Myocyte (in vitro differentiated cells): ENCODE results near the gene FARP1. TPM values are rescaled to one million over a fixed set of nuclear protein-coding genes. Genes with fewer than 3 reads are reported as not detected.

Source experiments
- DNase-seq: peaks from one replicate; pipeline ENCODE4 v3.0.0-alpha.2; 2012; ENCODE audit warnings: low read depth
- total RNA-seq: library from RNA; depleted of rRNA; stranded (reverse); fragments of >200 nt; gene quantifications from 2 replicates; pipeline ENCODE4 v1.2.3, GENCODE V29; 2014

The FARP1 gene
- total RNA-seq, 1 donor from 2014 or later: 18.5 TPM

DNA sequence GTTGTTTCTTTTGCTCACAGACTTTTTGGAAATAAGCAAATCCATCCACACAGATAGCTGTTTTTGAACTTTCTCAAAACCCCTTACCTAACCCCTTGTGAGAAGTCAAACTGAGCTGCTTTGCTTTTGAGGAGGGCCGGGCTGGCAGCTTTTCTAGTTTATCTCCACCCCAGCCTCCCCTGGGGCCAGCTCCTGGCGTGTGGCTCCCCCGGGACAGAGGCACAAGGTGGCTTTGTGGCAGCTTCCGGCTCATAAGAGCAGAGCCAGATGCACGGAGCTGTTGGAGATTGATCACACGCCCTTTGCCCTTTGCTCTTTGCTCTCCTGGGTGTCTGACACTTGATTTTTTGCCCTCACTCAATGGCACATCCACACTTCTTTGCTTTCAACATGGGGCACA lies 59.1 kb downstream of the FARP1 start:
- DNase-seq: no peak

DNA sequence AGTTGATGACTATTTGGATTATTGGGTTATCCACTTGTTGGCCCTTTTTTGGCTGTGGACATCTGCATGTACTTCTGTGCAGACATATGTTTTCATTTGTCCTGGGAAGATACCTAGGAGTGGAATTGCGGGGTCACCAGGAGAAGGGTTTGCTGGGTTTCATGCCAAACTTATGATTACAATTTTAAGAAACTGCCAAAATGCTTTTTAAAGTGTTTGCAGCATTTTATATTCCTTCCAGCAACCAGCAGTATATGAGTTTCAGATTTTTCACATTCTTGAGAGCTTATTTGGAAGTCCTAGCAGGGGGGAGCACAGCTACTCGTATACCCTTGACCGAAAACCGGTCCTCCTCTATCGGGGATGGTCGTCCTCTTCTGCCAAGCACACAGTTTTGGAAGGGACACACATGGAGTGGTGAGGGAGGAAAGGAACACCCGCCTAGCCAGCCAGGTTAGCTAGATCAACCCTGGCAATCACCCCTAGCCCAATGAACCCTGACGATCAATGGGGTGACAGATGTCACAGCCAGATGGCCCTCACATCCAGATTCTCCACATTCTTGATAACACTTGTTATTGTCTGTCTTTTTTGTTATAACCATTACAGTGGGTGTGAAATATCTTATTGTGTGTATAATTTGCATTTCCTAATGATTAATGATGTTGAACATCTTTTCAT lies 60.9 kb downstream of the FARP1 start:
- DNase-seq: no peak

DNA sequence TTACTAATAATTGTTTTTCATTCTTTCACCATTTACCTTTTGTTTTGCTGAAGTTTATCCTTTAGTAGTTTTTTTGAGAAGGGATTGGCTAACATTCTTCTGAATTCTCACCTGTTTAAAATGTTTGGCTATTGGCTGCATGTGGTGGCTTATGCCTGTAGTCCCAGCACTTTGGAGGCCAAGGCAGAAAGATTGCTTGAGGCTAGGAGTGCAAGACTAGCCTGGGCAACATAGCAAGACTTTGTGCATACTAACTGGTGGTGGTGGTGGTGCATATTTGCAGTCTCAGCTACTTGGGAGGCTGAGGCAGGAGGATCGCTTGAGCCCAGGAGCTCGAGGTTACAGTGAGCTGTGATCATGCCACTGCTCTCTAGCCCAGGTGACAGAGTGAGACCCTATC lies 61.7 kb downstream of the FARP1 start:
- no peak for DNase-seq

DNA sequence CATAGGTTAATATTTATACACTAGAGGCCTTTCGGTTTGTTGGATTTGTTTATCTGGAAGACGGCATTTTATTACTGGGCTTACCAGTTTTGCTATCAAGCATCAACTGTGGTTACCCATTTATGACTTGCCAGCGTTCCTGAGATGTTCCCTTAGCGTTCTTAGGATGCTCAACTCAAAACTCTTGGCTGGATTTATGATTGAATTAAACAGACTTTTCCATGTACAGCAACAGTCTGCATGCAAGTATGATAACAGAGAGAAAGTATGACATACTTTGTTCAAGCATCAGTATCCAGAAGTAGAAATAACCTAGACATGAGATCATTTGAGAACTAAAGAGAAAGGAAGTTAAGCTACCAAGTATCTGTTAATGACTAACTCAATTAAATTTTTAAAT lies 64.1 kb downstream of the FARP1 start:
- peak; percentile 87 for DNase-seq

DNA sequence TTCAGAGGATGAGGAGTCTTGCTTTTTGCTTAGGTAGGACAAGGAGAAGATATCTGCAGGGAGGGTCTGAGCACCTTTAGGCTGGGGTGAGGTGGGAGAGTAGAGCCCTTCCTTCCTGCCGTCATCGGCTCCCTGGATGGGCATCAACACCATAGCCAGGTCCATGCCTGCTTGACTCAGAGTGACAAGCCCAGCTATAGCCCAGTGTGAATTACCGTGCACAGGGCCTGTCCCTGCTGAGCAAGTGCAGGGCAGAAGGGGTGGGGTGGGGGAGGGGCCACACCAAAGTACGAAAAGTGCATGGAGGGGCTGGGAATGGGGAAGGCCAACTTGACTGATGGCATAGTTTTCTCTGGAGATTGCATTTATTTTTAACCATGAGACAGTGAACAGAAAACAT lies 64.5 kb downstream of the FARP1 start:
- peak; percentile 48 for DNase-seq

DNA sequence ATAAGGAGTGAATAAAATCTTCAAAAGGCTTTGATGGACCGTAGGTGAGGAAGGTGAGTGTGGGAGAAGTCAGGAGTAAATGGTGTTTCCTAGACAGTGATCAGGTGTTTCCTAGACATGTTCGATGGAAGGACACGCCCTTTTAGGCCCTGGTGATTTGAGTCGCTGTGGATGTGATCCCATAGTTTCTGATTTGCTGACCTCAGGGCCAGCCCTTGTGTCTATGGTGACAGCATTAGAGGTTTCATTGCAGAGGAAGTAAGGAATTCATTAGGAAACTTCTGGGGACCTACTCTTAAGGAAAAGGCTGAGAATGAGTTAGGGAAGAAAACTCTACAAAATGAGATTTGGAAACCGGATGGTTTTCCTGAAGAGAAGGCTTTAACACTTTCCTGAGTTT lies 65.7 kb downstream of the FARP1 start:
- DNase-seq: no peak

DNA sequence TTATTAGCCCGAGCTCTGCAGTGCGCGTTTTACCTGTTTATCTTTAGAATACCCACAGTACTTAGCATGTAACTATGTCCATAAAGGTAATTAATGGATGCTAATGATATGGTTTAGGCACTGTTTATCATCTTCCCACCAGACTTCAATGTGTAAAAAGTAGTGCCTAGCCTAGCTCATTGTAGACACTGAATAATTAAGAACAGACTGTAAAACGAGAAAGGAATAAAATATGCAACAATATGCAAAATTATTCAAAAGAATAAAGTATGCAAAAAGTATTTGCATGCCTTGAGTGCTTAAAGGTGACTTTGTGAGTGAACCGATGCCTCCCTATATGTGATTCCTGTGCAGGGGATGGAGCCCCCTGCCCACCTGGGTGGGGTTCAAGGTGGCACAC lies 69.9 kb downstream of the FARP1 start:
- DNase-seq: no peak

DNA sequence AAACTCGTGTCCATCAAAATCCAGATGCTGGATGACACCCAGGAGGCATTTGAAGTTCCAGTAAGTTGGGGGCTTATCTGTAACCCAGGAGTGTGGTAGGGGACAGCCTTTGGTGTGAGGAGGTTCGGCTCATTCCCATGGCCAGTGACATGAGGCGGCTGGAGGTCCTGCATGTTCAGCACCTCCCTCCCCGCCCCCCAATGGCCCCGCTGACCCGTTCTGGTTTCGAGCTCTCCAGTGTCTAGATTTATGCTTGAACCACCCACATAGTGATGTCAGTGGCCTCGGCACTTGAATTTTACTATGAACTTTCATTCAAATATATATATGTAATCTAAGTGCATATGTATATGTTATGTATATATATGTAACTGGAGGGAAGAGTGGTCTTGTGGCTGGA lies 70.5 kb downstream of the FARP1 start:
- no peak for DNase-seq

DNA sequence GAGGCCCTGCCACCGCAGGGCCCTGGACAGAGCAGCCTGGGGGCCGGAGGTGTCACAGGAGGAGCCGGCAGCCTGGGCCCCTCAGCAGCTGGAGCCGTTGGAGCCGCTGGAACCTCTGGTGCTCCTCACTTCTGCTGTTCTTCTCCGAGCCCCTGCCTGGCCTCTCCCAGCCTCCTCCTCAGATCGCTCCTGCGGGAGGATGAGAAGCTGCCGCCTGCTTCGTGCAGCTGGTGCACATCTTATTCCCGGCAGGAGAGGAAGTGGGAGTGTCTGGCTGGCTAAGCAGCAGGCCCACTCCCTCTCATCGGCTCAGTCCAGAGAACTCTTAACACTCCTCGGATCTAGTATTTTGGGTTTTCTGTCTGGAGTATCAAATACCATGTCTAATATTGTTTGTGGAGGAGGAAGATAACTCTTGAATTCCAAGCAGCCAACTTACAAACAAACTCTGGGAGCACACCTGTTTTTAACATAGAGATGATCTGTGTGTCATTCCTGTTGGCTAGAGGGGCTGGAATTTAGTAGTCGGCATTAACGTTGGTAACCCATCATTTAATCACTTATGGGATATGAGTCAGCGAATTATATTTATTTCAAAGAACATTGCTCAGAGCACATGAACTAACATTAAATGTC lies 71.2 kb downstream of the FARP1 start:
- peak; percentile 69 for DNase-seq

DNA sequence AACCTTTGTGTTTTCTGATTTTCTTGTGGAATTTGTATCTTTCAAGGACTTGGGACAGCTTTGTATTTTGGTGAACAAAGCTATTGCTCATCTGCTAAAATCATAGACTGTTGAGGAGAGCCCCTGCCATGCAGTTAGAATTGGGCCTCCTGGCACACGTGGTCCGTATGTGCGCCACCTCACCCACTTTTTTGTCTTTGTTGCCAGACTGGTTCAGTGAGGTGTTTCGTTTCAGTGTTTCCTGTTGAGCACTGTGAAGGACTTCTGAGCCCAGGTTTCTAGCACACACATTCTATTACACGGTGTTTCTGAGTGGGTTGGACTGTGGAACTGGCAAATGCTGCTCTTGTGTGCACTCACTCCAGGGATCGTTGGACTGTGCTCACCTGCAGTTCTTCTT lies 71.8 kb downstream of the FARP1 start:
- no peak for DNase-seq

DNA sequence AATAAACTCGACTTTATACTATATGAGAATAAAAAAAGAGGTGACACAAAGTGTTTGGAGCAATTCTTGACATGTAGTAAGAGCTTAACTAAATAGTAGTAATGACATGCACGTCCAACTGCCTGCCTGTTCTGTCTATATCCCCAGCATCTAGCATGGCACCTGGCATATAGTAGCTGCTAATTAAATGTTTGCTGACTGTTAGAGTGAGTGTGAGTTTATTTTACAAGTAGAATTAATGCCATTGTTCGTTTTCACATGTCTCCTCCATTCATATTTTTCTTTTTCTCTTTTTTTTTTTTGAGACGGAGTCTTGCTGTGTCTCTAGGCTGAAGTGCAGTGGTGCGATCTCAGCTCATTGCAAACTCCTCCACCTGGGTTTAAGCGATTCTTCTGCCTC lies 72.6 kb downstream of the FARP1 start:
- DNase-seq: no peak

DNA sequence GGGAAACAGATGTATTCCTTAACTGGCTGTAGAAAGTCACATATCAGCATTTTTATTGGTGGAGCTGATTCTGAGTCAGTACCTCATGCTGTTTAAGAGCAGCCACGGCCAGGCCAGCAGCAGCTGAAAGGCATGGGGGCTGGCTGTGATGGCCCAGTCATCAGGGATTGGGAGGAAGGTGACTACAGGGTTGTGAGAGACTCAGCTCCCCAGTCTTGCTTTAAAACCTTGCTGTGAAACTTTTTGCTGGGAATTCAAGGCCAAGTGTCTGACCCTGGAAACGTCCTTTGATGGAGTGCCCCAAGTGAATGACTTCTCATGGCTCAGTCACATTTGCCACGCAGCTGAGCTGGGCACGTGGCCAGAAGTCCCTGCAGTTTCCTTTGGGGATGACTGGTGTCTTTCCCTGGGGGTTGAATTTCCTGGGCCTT lies 73.3 kb downstream of the FARP1 start:
- DNase-seq: peak; percentile 77

DNA sequence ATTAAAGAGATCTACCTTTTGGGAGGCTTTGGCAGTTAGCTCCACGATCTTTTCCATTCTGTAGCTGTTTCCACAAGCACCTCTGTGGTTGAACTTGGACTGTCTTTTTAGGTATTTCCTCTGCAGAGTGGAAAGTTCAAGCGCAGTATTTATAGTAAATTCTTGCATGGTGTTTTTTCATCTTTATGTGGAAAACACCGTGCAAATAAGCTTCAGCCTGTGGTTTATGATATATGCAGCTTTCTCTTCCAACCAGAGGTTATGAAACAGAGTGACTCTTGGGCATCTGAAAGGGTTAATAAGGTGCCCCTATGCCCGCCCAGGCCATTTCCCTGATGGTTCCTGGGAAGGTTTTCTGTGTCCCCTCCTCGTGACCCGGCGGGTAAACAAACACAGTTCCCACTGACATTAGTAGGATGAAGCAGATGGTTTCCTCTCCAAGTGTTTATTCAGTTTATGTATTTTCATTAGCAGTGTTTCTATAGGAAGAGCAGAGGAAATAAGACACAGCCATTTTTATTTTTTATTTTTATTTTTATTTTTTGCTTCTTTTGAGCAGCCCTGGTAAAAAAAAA lies 73.9 kb downstream of the FARP1 start:
- no peak for DNase-seq

DNA sequence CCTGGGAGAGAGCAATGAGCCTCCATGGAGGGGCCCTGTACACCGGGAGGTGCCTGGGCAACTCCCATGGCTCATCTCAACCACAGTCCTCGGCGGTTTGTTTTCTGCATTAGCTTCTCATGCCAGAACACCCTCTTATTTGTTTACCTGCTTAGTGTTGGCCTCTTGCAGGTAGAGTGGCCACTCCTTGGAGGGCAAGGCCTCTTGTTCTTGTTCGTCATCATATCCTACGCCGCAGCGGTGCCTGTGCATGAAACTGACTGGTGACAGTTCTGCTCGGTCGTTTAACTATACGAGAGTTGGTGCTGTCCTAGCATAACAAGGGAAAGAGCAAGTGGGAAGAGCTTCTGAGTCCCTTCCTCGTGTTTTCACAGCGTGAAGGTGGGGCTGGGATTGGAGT lies 74.7 kb downstream of the FARP1 start:
- DNase-seq: no peak

DNA sequence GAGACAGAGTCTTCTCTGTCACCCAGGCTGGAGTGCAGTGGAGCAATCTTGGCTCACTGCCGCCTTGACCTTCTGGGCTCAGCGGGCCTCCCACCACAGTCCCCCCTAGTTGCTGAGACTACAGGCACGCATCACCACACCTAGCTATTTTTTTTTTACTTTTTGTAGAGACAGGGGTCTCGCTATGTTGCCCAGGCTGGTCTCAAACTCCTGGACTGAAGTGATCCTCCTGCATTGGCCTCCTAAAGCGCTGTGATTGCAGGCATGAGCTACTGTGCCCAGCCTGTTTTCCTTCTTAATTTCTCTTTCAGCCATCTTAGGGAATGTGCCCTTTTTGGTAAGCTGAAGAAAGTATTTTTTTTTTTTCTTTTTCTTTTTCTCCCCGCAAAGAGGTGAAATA lies 76.8 kb downstream of the FARP1 start:
- no peak for DNase-seq

DNA sequence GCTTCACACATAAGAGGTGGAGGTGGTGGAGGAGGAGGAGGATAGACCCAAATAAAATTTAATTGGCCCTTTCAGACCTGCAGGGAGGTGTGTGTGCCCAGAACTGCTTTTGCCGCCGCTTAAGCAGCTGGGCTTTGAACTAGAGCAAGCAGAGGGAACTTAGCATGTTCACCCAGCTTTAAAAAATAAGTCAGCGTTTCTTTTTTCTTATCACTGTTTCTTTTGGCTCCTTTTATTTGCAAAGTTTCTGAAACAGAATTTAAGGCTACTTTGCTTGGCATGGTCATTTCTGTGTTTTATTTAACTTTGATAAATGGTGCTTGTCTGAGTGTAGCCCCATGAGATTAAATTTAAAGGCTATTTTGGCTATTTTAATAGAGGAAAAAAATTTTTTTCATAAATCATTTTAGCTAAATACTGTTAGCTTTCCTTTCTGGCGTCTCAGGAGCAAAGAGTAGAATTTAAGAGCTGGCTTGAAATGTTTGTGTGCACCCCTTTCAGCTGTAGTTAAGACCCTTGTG lies 77.4 kb downstream of the FARP1 start:
- no peak for DNase-seq

DNA sequence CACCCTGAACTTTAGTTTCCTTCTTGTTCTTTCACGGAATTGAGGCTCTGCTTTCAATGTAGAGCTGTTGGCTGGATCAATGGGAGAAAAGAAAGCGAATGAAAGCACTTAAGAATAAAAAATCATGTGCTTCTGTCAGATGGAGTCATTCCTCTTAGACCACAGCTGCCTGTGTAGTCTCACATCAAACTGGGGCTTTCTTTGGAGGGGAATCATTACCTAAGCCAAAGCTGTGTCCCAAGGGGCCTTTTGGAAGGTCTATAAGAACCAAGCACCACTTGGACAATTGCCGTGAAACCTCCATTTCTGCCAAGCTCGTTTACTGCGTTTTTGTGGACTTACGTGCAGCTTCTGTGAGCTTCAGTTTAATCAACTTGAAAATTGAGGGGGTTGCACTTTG lies 78.3 kb downstream of the FARP1 start:
- DNase-seq: no peak

DNA sequence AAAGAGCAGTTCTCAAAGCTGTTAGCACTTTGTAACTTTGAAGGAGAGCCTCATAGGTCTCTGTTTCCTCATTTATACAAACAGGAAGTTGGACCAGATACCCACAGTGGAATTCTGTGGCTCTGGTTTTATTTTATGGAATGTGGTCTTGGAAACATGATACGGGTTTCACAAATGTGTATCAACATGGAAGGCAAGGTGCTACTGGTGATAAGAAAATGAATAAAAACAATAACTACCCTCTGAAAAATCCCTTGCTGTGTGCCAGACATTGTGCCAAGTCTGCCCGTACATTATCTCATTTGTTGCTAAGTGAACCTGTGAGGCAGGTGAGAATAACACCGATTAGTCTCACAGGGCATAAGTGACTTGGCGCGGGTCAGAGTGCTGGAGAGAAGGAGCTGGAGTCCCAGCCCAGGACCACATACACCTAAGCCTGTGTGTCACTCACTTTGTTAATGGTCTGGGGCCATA lies 79.2 kb downstream of the FARP1 start:
- DNase-seq: peak; percentile 50

DNA sequence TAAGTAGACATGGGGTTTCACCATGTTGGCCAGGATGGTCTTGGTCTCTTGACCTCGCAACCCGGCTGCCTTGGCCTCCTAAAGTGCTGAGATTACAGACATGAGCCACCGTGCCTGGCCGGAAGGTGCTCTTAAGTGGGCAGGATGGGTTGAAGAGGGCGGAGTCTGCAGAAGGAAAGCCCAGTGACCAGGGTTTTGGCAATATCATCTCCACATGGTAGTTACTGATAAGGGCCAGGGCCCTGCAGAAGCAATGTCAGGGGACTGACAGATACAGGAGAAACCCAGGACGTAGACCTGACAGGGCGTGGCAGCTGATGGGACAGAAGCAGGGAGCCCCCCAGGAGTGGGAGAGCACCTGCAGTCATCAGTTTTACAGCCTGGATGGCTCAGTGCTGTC lies 79.9 kb downstream of the FARP1 start:
- DNase-seq: no peak

DNA sequence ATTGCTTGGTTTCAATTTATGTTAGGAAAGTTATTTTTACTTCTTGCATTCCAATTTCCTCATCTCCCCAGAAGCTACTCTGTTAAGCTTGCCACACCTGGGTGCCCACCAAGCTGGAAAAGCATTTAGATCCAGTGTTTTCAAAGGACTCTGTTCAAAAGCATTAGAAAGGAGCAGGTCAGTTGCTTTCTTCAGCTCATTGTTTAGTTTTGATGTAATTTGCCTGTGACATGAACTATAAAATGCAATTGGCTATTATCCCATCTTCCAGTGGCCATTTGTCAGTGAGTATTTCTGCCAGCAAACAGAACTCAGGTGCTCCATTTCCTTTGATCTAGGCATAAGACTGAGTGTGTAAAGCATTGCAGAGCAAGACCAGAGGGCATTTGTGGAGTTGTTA lies 80.8 kb downstream of the FARP1 start:
- no peak for DNase-seq

DNA sequence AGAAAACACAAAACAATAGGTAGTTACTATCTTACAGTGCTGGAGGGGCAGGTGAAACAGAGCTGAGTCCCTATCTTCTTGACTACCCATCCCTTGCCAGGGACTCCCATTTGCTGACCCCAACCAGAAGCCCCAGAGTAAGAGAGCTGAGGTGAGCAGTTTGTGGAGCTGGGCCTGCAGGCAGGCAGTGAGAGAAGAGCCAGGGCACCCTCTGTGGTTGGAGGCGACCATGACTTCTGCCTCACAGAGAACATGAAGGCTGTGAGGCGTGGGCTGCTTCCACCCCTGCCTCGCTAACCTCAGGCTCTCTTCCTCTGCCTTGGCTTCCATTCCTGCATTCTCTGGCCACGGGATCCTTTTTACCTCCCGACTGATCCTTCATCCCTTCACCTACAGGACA lies 81.7 kb downstream of the FARP1 start:
- DNase-seq: no peak
